ENCODE data around the gene GYPC.

The GYPC gene

DNA sequence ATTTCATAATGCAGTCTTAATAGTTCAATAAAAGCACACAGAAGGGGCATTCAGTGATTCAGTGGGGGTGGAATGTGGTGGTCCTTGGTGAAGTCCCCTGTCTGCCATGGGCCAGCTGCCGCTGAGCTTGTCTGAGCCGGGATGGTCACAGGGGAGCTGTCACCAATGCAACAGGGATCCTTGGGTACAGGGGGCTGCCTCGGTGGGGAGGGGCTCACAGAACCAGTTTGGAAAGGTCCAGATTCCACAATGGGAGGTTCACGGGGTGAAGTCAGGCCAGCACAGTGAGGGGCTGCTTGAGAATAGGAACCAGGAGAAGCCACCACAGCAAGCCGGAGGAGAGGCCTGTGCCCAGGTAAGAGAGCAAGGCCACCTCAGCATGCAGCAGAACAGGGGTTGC lies 75.4 kb downstream of the GYPC start:
- H3K36me3 ChIP-seq (ENCODE audit: insufficient read depth, low read length), result no peaks in the 10 kb centered on the region

DNA sequence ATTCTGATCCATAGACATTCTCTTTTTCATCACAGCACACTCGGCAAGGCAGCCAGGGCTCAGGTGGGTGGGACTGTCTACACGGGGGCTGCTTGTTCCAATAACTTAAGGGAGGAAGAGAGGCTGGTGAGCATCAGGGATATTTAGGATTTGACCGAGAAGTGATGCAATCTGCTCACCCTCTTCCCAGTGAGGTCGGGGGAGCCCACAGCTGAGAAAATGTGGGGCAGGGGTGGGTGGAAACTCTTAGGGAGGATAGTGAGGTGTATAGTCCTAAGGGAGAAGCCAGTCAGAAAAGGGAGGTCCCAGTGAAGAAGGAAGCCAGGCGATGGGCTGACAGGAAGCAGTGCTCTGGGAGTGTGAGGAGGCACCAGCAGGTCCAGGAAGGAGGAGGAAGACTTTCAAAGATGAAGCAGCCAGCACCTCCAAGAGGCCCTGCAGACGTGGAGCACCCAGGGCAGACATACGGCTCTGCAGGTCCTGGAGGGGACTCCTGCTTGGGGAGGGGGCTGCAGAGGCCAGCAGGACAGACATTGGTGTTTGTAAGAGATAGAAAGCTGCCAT lies 76.8 kb downstream of the GYPC start:
- no peaks in the 10 kb centered on the region for H3K9me3 ChIP-seq (ENCODE audit: control insufficient read depth, insufficient read depth, low read length)
- H3K9ac ChIP-seq (ENCODE audit: low read depth, low read length), result no peak overlapping the region
- H3K4me1 ChIP-seq (ENCODE audit: insufficient read depth, low read length), result no peaks in the 10 kb centered on the region
- H3K36me3 ChIP-seq (ENCODE audit: insufficient read depth, low read length), result no peaks in the 10 kb centered on the region

More for the DNA sequence above, 75.4 kb downstream of the GYPC start:
- Histone ChIP-seq H3K9ac (ENCODE audit: low read depth, low read length) (no peak overlapping the region), H3K9me3 (ENCODE audit: control insufficient read depth, insufficient read depth, low read length) (no peaks in the 10 kb centered on the region), H3K4me1 (ENCODE audit: insufficient read depth, low read length) (no peaks in the 10 kb centered on the region)

GRCh38 chr2:126733795-126734194 lies 77.8 kb downstream of the GYPC start:
- Histone ChIP-seq H3K36me3 (ENCODE audit: insufficient read depth, low read length) (no peaks in the 10 kb centered on the region), H3K9ac (ENCODE audit: low read depth, low read length) (no peak overlapping the region), H3K4me1 (ENCODE audit: insufficient read depth, low read length) (no peaks in the 10 kb centered on the region), H3K9me3 (ENCODE audit: control insufficient read depth, insufficient read depth, low read length) (no peaks in the 10 kb centered on the region)

- H3K4me1 ChIP-seq (ENCODE audit: insufficient read depth, low read length), result no peaks in the 10 kb centered on the region
- no peak overlapping the region for H3K9ac ChIP-seq (ENCODE audit: low read depth, low read length)
- H3K9me3 ChIP-seq (ENCODE audit: control insufficient read depth, insufficient read depth, low read length), result no peaks in the 10 kb centered on the region
- H3K36me3 ChIP-seq (ENCODE audit: insufficient read depth, low read length), result no peaks in the 10 kb centered on the region
Measured at GRCh38 chr2:126736133-126736874, 80.3 kb downstream of the GYPC start.

DNA sequence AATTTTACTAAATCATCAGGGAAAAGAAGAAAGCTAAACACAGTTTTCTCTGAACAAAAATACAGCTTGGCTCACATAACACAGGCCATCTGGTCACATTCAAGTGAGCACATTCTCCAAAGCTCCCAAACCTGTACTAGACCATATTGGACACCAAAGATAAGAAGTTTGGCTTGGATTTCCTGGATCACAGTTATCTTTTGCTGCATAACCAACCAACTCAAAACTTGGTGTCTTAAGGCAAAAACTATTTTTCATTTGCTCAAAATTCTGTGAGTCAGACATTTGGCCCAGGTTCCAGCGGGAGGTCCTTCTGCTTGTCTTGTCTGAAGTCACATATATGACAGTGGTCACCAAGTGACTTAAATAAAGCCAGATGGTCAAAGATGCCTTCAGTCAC lies 83.2 kb downstream of the GYPC start:
- no peaks in the 10 kb centered on the region for H3K36me3 ChIP-seq (ENCODE audit: insufficient read depth, low read length)

DNA sequence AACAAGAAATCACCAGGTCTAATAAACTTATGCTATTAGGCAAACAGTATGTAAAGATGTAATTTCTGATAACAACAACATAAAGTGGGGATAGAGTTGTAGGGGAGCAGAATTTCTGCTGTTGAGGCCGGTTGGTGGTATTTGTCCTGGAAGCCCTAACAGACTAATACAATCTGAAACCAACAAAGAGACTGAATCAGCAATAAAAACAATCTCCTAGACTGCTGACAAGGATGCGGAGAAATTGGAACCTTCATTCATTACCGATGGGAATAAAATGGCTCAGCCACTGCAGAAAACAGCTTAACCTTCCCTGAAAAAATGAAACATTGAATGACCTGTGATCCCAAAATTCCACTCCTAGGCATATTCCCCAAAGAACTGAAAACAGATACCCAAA lies 88.7 kb downstream of the GYPC start:
- Histone ChIP-seq H3K9me3 (ENCODE audit: control insufficient read depth, insufficient read depth, low read length) (no peaks in the 10 kb centered on the region), H3K36me3 (ENCODE audit: insufficient read depth, low read length) (no peaks in the 10 kb centered on the region), H3K4me1 (ENCODE audit: insufficient read depth, low read length) (no peaks in the 10 kb centered on the region), H3K9ac (ENCODE audit: low read depth, low read length) (no peak overlapping the region)

More for the DNA sequence above, 83.2 kb downstream of the GYPC start:
- no peaks in the 10 kb centered on the region for H3K9me3 ChIP-seq (ENCODE audit: control insufficient read depth, insufficient read depth, low read length)
- H3K9ac ChIP-seq (ENCODE audit: low read depth, low read length), result no peak overlapping the region
- no peaks in the 10 kb centered on the region for H3K4me1 ChIP-seq (ENCODE audit: insufficient read depth, low read length)
